Measurements from ENCODE around the gene SIRPA. TPM values are rescaled to one million over a fixed set of nuclear protein-coding genes. Genes with fewer than 3 reads are reported as not detected.

Gene SIRPA
- total RNA-seq, 2 experiments from 2014 or later: 0.60 to 0.64 TPM

- Histone ChIP-seq H3K4me3 (ENCODE audit: low read length) (no peak overlapping the region), H3K27me3 (ENCODE audit: control insufficient read depth in 1 of 2, insufficient read depth in 2 of 2, low read length in 2 of 2) (peaks cover 16 to 20% of the 10 kb centered on the region in 2 experiments), H3K4me1 (ENCODE audit: insufficient read depth, low read length) (peaks cover 2% of the 10 kb centered on the region), H3K9me3 (ENCODE audit: control insufficient read depth in 1 of 2, insufficient read depth in 1 of 2, low read length in 2 of 2) (peaks cover 0 to 8% of the 10 kb centered on the region in 2 experiments), H3K36me3 (ENCODE audit: insufficient read depth, low read length) (no peaks in the 10 kb centered on the region), H3K27ac (ENCODE audit: low read depth in 1 of 2, low read length in 2 of 2) (no peak overlapping the region)
- Mint-ChIP-seq H3K4me1 (ENCODE audit: low read depth) (peaks cover 4% of the 10 kb centered on the region), H3K27me3 (peaks cover 65% of the 10 kb centered on the region), H3K4me3 (no peak overlapping the region), H3K9me3 (no peaks in the 10 kb centered on the region), H3K27ac (no peak overlapping the region), H3K36me3 (ENCODE audit: low read depth) (no peaks in the 10 kb centered on the region)
- intact Hi-C loops (cut with DNase I, micrococcal nuclease): no loop called here
- TF ChIP-seq CTCF (IDR thresholded peaks at IDR 0.05): no peak
- ChIA-PET CTCF (no interaction called here), POLR2A (no interaction called here)
- DNase-seq (no peak), ATAC-seq (ENCODE audit: poor library complexity) (no peak)
Measured at GRCh38 chr20:1900321-1900801, 5.2 kb downstream of the SIRPA start.

DNA sequence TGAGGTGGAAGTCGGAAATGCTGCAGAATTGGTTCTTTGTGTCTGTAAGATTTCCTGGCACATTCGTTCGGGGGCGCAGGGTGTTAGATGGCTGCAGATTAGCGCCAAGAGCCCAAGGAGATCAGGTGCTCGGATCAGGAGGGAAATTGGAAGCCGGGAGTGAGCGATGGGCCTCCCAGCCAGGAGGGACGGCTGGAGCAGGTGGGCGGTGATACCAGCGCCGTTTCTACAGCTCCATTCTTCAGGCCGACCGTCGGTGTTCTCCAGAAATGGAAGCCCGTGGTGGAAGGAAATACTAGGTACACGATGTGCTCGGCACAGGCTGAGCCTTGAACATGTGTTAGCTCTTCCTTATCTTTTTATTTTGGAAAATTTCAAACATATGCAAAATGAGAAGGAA is 6.5 kb downstream of the SIRPA start:
- ChIA-PET CTCF (no interaction called here), POLR2A (no interaction called here)
- DNase-seq: no peak
- peaks cover 7 to 9% of the 10 kb centered on the region in 2 experiments for H3K27me3 ChIP-seq (ENCODE audit: control insufficient read depth in 1 of 2, insufficient read depth in 2 of 2, low read length in 2 of 2)
- no peak overlapping the region for H3K4me3 Mint-ChIP-seq
- no peak overlapping the region for H3K27ac ChIP-seq (ENCODE audit: low read depth in 1 of 2, low read length in 2 of 2)
- no peak overlapping the region for H3K4me3 ChIP-seq (ENCODE audit: low read length)
- peaks cover 0 to 3% of the 10 kb centered on the region in 2 experiments for H3K9me3 ChIP-seq (ENCODE audit: control insufficient read depth in 1 of 2, insufficient read depth in 1 of 2, low read length in 2 of 2)
- no peak for ATAC-seq (ENCODE audit: poor library complexity)
- no peak for TF ChIP-seq CTCF (IDR thresholded peaks at IDR 0.05)
- H3K4me1 Mint-ChIP-seq (ENCODE audit: low read depth): no peaks in the 10 kb centered on the region
- H3K36me3 Mint-ChIP-seq (ENCODE audit: low read depth): no peaks in the 10 kb centered on the region
- no peak overlapping the region for H3K27ac Mint-ChIP-seq
- H3K27me3 Mint-ChIP-seq: peaks cover 62% of the 10 kb centered on the region
- H3K9me3 Mint-ChIP-seq: no peaks in the 10 kb centered on the region
- no peaks in the 10 kb centered on the region for H3K36me3 ChIP-seq (ENCODE audit: insufficient read depth, low read length)
- intact Hi-C loops (cut with DNase I, micrococcal nuclease): no loop called here
- peaks cover 2% of the 10 kb centered on the region for H3K4me1 ChIP-seq (ENCODE audit: insufficient read depth, low read length)

- H3K27me3 Mint-ChIP-seq: peaks cover 57% of the 10 kb centered on the region
- DNase-seq (no peak), ATAC-seq (ENCODE audit: poor library complexity) (no peak)
- Histone ChIP-seq H3K4me1 (ENCODE audit: insufficient read depth, low read length) (peaks cover 2% of the 10 kb centered on the region), H3K27me3 (ENCODE audit: control insufficient read depth in 1 of 2, insufficient read depth in 2 of 2, low read length in 2 of 2) (peaks cover 7 to 9% of the 10 kb centered on the region in 2 experiments), H3K27ac (ENCODE audit: low read depth in 1 of 2, low read length in 2 of 2) (no peak overlapping the region), H3K36me3 (ENCODE audit: insufficient read depth, low read length) (no peaks in the 10 kb centered on the region), H3K9me3 (ENCODE audit: control insufficient read depth in 1 of 2, insufficient read depth in 1 of 2, low read length in 2 of 2) (peaks cover 0 to 3% of the 10 kb centered on the region in 2 experiments), H3K4me3 (ENCODE audit: low read length) (no peak overlapping the region)
- no peak for TF ChIP-seq CTCF (IDR thresholded peaks at IDR 0.05)
- ChIA-PET CTCF (no interaction called here), POLR2A (no interaction called here)
- H3K4me3 Mint-ChIP-seq: no peak overlapping the region
- no peaks in the 10 kb centered on the region for H3K4me1 Mint-ChIP-seq (ENCODE audit: low read depth)
- H3K27ac Mint-ChIP-seq: no peak overlapping the region
- no peaks in the 10 kb centered on the region for H3K9me3 Mint-ChIP-seq
- intact Hi-C loops (cut with DNase I, micrococcal nuclease): no loop called here
- H3K36me3 Mint-ChIP-seq (ENCODE audit: low read depth): no peaks in the 10 kb centered on the region
Measured at GRCh38 chr20:1902188-1902587, 7.0 kb downstream of the SIRPA start.
